Measurements from ENCODE around the gene MTREX. TPM values are rescaled to one million over a fixed set of nuclear protein-coding genes. Genes with fewer than 3 reads are reported as not detected.
"Not testable (repeated sequence)": the region's sequence is repeated elsewhere in the genome, so short reads cannot be mapped to it uniquely, and the experiment has no call there.

The MTREX gene
- polyA plus RNA-seq, 1 donor (not counting 4 experiments of a cell fraction or from before 2014, with no cell fraction given) = 71.4 TPM

GRCh38 chr5:55316289-55316688 lies 8.5 kb downstream of the MTREX start:
- Histone ChIP-seq H3K9me3 (ENCODE audit: control insufficient read depth, low read depth, low read length) (no peaks in the 10 kb centered on the region), H3K4me2 (ENCODE audit: control insufficient read depth, extremely low read depth, insufficient read depth, low read depth, low read length) (no peak overlapping the region), H3K4me3 (ENCODE audit: control insufficient read depth in 2 of 3, extremely low read depth in 1 of 3, insufficient read depth in 2 of 3, low read depth in 1 of 3, low read length in 3 of 3) (no peak overlapping the region), H3K9me1 (ENCODE audit: control insufficient read depth, extremely low read depth, insufficient read depth, low read length) (no peaks in the 10 kb centered on the region), H3K27ac (ENCODE audit: control insufficient read depth, insufficient read depth, low read length) (no peak overlapping the region), H3K79me2 (ENCODE audit: control insufficient read depth, insufficient read depth, low read length) (peaks cover 97% of the 10 kb centered on the region), H3K4me1 (ENCODE audit: control insufficient read depth, extremely low read depth, insufficient read depth, low read length) (no peaks in the 10 kb centered on the region), H3K36me3 (ENCODE audit: control insufficient read depth in 2 of 2, extremely low read depth in 1 of 2, insufficient read depth in 2 of 2, low read length in 2 of 2) (no peaks in the 10 kb centered on the region), H3K27me3 (ENCODE audit: control insufficient read depth, extremely low read depth, insufficient read depth, low read length) (no peaks in the 10 kb centered on the region), H3K9ac (ENCODE audit: control insufficient read depth, extremely low read depth, insufficient read depth, low read length) (no peak overlapping the region), H2AFZ (ENCODE audit: control insufficient read depth, low read length) (no peak overlapping the region), H4K20me1 (ENCODE audit: control insufficient read depth, extremely low read depth, insufficient read depth, low read length) (no peaks in the 10 kb centered on the region)
- dilution Hi-C loops (cut with MboI; ENCODE audit: extremely low pct_ligation_motif_present, low sequenced_read_pairs) = no loop called here
- DNase-seq (ENCODE audit: low read depth, low spot score) (no peak), FAIRE-seq (no peak)
- TF ChIP-seq CTCF (optimal IDR thresholded peaks at IDR 0.05 in 1 of 3, IDR thresholded peaks at IDR 0.05 in 1 of 3, conservative IDR thresholded peaks at IDR 0.05 in 1 of 3; ENCODE audit: extremely low read depth in 1 of 3, insufficient read depth in 2 of 3, low read length in 3 of 3) = no peak
- TF ChIP-seq EZH2 (IDR thresholded peaks at IDR 0.05; ENCODE audit: low read length) = no peak

GRCh38 chr5:55316837-55317236 lies 9.0 kb downstream of the MTREX start:
- Histone ChIP-seq H3K27ac (ENCODE audit: control insufficient read depth, insufficient read depth, low read length) (no peak overlapping the region), H3K9me3 (ENCODE audit: control insufficient read depth, low read depth, low read length) (no peaks in the 10 kb centered on the region), H3K9ac (ENCODE audit: control insufficient read depth, extremely low read depth, insufficient read depth, low read length) (no peak overlapping the region), H3K4me2 (ENCODE audit: control insufficient read depth, extremely low read depth, insufficient read depth, low read depth, low read length) (no peak overlapping the region), H3K27me3 (ENCODE audit: control insufficient read depth, extremely low read depth, insufficient read depth, low read length) (no peaks in the 10 kb centered on the region), H4K20me1 (ENCODE audit: control insufficient read depth, extremely low read depth, insufficient read depth, low read length) (no peaks in the 10 kb centered on the region), H3K4me3 (ENCODE audit: control insufficient read depth in 2 of 3, extremely low read depth in 1 of 3, insufficient read depth in 2 of 3, low read depth in 1 of 3, low read length in 3 of 3) (no peak overlapping the region), H3K79me2 (ENCODE audit: control insufficient read depth, insufficient read depth, low read length) (peaks cover 97% of the 10 kb centered on the region), H2AFZ (ENCODE audit: control insufficient read depth, low read length) (no peak overlapping the region), H3K4me1 (ENCODE audit: control insufficient read depth, extremely low read depth, insufficient read depth, low read length) (no peaks in the 10 kb centered on the region), H3K9me1 (ENCODE audit: control insufficient read depth, extremely low read depth, insufficient read depth, low read length) (no peaks in the 10 kb centered on the region), H3K36me3 (ENCODE audit: control insufficient read depth in 2 of 2, extremely low read depth in 1 of 2, insufficient read depth in 2 of 2, low read length in 2 of 2) (no peaks in the 10 kb centered on the region)
- dilution Hi-C loops (cut with MboI; ENCODE audit: extremely low pct_ligation_motif_present, low sequenced_read_pairs) = no loop called here
- FAIRE-seq = no peak
- DNase-seq (ENCODE audit: low read depth, low spot score) = no peak
- TF ChIP-seq EZH2 (IDR thresholded peaks at IDR 0.05; ENCODE audit: low read length) = no peak
- TF ChIP-seq CTCF (optimal IDR thresholded peaks at IDR 0.05 in 1 of 3, IDR thresholded peaks at IDR 0.05 in 1 of 3, conservative IDR thresholded peaks at IDR 0.05 in 1 of 3; ENCODE audit: extremely low read depth in 1 of 3, insufficient read depth in 2 of 3, low read length in 3 of 3) = no peak

GRCh38 chr5:55318237-55318636 lies 10.4 kb downstream of the MTREX start:
- H3K27ac ChIP-seq (ENCODE audit: control insufficient read depth, insufficient read depth, low read length); FAIRE-seq; DNase-seq (ENCODE audit: low read depth, low spot score); H3K4me1 ChIP-seq (ENCODE audit: control insufficient read depth, extremely low read depth, insufficient read depth, low read length); H3K36me3 ChIP-seq (ENCODE audit: control insufficient read depth in 2 of 2, extremely low read depth in 1 of 2, insufficient read depth in 2 of 2, low read length in 2 of 2); H3K4me3 ChIP-seq (ENCODE audit: control insufficient read depth in 2 of 3, extremely low read depth in 1 of 3, insufficient read depth in 2 of 3, low read depth in 1 of 3, low read length in 3 of 3); H3K27me3 ChIP-seq (ENCODE audit: control insufficient read depth, extremely low read depth, insufficient read depth, low read length); H3K9me3 ChIP-seq (ENCODE audit: control insufficient read depth, low read depth, low read length); H2AFZ ChIP-seq (ENCODE audit: control insufficient read depth, low read length); H3K9ac ChIP-seq (ENCODE audit: control insufficient read depth, extremely low read depth, insufficient read depth, low read length); H4K20me1 ChIP-seq (ENCODE audit: control insufficient read depth, extremely low read depth, insufficient read depth, low read length); dilution Hi-C loops (cut with MboI; ENCODE audit: extremely low pct_ligation_motif_present, low sequenced_read_pairs); H3K9me1 ChIP-seq (ENCODE audit: control insufficient read depth, extremely low read depth, insufficient read depth, low read length); H3K4me2 ChIP-seq (ENCODE audit: control insufficient read depth, extremely low read depth, insufficient read depth, low read depth, low read length): not testable (repeated sequence)
- peaks cover 90% of the 10 kb centered on the region for H3K79me2 ChIP-seq (ENCODE audit: control insufficient read depth, insufficient read depth, low read length)

All from keratinocyte (primary cell).